GM12874 (cell line): ENCODE measurements around the gene FFAR3.

Experiments used
- TF ChIP-seq, protein P1 (sequence below): IDR thresholded peaks from 2 replicates; pipeline ENCODE4 v1.5.1; 2011; ENCODE audit warnings: low read depth, mild to moderate bottlenecking, control low read depth, low read length, moderate library complexity; ENCODE audit not compliant: insufficient read depth

Gene FFAR3

DNA sequence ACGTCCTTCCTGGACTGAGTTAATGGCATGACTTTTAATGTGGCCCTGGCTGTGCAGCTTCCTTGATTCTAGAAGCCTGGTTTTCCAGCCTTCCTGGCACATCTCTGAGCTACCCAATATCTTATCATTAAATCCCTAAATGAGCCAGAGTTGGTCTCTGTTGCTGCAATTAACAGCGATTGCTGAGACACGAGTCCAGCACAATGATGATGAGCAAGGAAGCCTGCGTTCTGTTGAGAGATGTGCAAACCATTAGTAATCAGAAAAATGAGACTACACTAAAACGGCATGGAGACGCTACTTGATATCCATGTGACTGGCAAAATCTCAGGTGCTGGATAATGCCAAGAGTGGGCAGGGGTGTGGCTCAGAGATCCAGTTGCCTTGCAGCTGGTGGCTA lies 38.8 kb downstream of the FFAR3 start:
- TF ChIP-seq, protein P1, sequence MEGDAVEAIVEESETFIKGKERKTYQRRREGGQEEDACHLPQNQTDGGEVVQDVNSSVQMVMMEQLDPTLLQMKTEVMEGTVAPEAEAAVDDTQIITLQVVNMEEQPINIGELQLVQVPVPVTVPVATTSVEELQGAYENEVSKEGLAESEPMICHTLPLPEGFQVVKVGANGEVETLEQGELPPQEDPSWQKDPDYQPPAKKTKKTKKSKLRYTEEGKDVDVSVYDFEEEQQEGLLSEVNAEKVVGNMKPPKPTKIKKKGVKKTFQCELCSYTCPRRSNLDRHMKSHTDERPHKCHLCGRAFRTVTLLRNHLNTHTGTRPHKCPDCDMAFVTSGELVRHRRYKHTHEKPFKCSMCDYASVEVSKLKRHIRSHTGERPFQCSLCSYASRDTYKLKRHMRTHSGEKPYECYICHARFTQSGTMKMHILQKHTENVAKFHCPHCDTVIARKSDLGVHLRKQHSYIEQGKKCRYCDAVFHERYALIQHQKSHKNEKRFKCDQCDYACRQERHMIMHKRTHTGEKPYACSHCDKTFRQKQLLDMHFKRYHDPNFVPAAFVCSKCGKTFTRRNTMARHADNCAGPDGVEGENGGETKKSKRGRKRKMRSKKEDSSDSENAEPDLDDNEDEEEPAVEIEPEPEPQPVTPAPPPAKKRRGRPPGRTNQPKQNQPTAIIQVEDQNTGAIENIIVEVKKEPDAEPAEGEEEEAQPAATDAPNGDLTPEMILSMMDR = no peak

DNA sequence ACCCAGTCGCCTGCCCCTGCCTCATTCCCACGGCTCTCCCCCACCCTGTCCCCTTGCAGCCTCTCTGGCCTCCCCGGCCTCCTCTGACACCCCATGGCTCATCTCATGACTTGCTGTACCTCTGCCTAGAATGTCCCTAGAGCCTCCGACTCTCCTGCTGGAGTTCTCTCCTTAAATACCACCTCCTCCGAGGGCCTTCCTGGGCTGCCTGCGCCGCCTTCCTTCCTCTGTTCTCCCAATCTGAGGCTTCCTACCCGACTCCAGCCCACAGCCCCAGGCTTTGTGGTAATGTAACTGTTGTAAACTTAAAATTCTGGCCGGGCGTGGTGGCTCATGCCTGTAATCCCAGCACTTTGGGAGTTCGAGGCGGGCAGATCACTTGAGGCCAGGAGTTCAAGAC lies 40.3 kb downstream of the FFAR3 start:
- TF ChIP-seq, protein P1 = no peak

DNA sequence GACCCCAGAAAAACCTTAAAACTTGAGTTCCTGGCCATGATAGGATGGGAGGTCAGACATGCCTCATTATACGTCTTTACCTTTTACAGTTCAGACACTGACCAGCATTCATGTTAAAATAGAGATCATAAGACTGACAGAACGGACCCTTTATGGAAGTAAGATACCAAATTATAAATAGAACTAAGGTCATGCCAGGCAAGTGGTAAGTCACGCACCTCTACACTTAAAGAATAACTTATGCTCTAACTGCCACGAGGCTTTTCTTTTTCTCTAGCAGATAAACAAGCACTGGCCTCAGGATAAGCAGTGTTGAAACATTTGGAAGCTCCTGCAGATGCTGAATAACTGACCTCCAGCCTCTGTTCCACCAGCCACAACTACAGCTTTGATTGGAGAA lies 41.0 kb downstream of the FFAR3 start:
- TF ChIP-seq, protein P1 = no peak

DNA sequence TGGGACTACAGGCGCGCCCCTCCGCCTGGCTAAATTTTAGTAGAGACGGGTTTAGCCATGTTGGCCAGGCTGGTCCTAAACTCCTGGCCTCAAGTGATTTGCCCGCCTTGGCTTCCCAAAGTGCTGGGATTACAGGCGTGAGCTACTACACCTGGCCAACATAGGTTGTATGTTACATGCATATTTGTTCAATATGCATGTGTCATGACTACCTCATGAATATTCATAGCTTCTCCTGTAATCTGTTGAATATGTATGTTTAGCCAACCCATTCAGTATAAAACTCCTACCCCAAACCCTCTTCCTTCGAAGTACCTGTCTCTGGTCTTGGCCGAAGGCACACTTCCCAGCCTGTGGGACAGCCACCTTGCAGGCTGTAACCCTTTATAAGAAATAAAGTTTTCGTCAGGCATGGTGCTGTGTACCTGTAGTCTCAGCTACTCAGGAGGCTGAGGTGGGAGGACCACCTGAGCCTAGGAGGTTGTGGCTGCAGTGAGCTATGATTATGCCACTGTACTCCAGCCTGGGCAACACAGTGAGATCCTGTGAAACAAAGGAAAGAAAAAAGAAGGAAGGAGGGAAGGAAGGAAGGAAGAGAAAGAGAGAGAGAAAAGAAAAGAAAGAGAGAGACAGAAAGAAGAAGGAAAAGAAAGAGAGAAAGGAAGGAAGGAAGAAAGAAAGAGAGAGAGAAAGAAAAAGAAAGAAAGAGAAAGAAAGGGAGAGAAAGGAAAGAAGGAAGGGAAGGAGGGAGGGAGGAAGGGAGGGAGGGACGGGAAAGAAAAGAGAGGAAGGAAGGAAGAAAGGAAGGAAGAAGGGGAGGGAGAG lies 41.9 kb downstream of the FFAR3 start:
- TF ChIP-seq, protein P1 = no peak

DNA sequence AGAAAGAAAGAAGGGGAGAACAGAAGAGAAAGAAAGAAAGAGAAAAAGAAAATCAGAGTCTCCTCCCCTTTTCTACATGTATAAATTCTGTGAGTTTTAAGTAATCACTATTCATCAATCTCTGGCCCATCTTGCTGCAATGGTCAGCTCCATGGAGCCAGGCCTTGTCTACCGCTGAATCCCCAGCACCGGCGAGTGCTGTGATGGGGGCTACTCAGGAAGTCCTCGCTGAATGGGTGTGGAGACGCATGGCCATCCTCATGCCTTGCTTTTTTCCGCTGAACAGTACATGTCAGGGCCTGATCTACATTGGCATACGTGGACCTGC lies 42.5 kb downstream of the FFAR3 start:
- TF ChIP-seq, protein P1 = no peak

DNA sequence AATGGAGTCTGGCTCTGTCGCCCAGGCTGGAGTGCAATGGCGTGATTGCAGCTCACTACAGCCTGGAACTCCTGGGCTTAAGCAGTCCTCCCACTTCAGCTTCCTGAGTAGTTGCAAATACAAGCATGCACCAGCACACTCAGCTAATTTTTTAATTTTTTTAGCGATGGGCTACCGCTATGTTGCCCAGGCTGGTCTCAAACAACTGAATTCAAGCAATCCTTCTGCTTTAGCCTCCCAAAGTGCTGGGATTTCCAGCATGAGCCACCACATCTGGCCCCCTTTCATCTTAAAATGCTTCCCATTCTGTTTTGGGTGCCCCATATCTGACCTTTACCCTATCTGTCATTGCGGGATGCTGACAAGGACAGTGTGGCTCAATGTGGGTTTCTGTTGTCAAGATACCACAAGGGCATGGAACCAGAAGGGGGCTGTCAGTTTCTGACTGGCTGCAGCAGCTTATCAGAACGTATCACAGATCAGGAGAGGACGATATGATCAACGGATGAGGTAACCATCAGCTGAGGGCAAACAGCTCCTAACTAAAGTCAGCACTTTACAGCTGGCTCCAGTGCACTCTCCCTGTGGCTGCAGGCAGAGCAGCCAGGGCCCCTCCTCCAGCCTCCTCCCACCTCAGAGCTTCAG lies 45.0 kb downstream of the FFAR3 start:
- TF ChIP-seq, protein P1 = no peak

DNA sequence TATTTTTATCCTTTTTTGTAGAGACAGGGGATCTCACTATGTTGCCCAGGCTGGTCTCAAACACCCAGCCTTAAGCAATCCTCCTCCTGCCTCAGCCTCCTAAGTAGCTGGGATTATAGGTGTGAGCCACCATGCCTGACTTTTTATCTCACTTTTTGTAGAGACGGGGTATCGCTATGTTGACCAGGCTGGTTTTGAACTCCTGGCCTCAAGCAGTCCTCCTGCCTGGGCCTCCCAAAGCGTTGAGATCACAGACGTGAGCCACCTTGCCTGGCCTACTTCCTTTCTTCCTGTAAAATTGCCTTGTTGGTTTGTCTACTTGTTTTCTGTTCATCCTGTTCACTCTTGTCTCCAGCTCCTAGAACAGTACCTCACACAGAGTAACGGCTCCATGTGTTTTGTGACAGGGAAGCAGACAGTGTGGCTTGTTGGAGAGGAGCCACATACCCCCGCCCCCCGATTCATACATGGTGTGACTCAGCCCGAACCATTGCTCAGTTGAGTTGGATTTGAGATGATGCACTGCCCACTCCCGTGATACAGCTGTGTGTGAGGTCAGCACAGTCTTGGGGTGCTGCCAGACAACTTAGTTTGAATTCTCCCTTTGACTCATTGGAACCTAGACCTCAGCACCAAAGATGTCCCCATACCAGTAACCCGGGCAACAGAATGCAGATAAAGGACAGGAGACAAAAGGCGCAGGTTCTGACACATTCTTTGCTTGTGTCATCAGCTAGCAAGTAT lies 46.8 kb downstream of the FFAR3 start:
- TF ChIP-seq, protein P1 = no peak
